Activated CD4-positive, alpha-beta T cell treated with anti-CD3 and anti-CD28 coated beads for 36 hours (primary cell): ENCODE results near the gene QRFP. TPM values are rescaled to one million over a fixed set of nuclear protein-coding genes. Genes with fewer than 3 reads are reported as not detected.
A peak's percentile ranks its signal among the peaks of the same experiment; 100 is the strongest.

Source experiments
- ATAC-seq: fragments of 200-7000 bp; cut with Tn5 transposase; one replicate; pipeline ENCODE4 v1.10.0; 2021; ENCODE audit warnings: mild to moderate bottlenecking, moderate library complexity
- CTCF ChIA-PET: fragments of 350-600 bp; sonication (Branson Sonifier 250); formaldehyde crosslinking; loops from one replicate; lab custom pipeline; 2021; ENCODE audit warnings: antibody characterized with exemption; lab: Charles Lee
- POLR2A ChIA-PET: fragments of 350-600 bp; sonication (Branson Sonifier 250); formaldehyde crosslinking; loops from one replicate; lab custom pipeline; 2021; ENCODE audit warnings: antibody characterized with exemption, inconsistent platforms; lab: Charles Lee
- DNase-seq: peaks from one replicate; pipeline ENCODE4 v3.0.0-alpha.2; 2020
- H3K27ac Mint-ChIP-seq: one replicate; pipeline ENCODE4 v1.8.0; 2021; ENCODE audit warnings: mixed read lengths
- H3K27me3 Mint-ChIP-seq: one replicate; pipeline ENCODE4 v1.8.0; 2021; ENCODE audit warnings: mixed read lengths
- H3K36me3 Mint-ChIP-seq: one replicate; pipeline ENCODE4 v1.8.0; 2021; ENCODE audit warnings: low read depth, mixed read lengths
- H3K4me1 Mint-ChIP-seq: one replicate; pipeline ENCODE4 v1.8.0; 2021; ENCODE audit warnings: mixed read lengths
- H3K4me3 Mint-ChIP-seq: one replicate; pipeline ENCODE4 v1.8.0; 2021; ENCODE audit warnings: mild to moderate bottlenecking, moderate library complexity, mixed read lengths
- H3K9me3 Mint-ChIP-seq: one replicate; pipeline ENCODE4 v1.8.0; 2021; ENCODE audit warnings: low read depth, mixed read lengths
- intact Hi-C, 2 experiments: fragments of 100-400 bp; cut with DNase I in 1 of 2; cut with micrococcal nuclease in 1 of 2; formaldehyde crosslinking; loops; one replicate each; pipeline versions ENCODE4 v1.14.2 to v1.15.1; 2022 to 2024; cut with DNase I, micrococcal nuclease
- total RNA-seq, 2 experiments: library from RNA; stranded (reverse); gene quantifications; one replicate each; pipeline ENCODE4 v1.2.3, GENCODE V29; 2021

The QRFP gene
- total RNA-seq, 2 experiments from 2014 or later = not detected

DNA sequence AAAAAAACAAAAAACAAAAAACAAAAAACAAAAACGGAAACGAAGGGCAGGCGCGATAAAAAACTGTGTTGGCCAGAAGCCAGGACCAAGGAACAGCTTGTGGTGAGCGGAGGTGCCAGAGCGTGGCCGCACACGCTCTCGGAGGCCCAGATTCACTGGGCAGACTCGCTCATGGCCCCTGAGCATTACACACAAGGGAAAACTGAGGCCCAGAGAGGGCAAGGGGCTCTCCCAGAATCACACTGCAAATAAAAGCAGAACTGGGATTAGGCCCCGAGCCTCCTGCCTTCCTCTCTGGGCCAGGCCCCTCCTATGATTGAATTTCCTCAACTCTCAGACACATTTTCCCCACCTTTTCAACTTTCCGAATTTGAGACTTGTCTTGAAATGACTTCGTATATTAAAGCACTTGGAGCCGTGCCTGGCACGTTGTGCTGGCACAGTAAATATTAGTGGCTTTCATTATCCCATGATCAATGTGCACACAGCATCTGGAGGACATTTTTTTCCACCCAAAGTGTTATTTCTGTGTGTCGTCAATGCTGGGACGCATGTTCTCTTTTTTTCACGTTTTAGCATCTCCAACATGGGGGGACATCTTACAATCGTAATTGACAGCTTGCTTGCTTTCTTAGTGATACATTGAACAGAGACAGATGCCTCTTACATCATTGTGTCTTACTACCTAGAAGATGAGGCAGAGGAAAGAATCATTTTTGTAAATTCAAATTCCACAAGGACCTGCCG, 35.1 kb upstream of the QRFP start:
- no peak for ATAC-seq
- no peak for DNase-seq
- no peak overlapping the region for H3K4me3 Mint-ChIP-seq
- POLR2A ChIA-PET = no interaction called here
- CTCF ChIA-PET = no interaction called here
- no peaks in the 10 kb centered on the region for H3K36me3 Mint-ChIP-seq
- H3K4me1 Mint-ChIP-seq = no peaks in the 10 kb centered on the region
- no peaks in the 10 kb centered on the region for H3K9me3 Mint-ChIP-seq
- no peak overlapping the region for H3K27ac Mint-ChIP-seq
- intact Hi-C loops = no loop called here
- H3K27me3 Mint-ChIP-seq = peaks cover 25% of the 10 kb centered on the region

DNA sequence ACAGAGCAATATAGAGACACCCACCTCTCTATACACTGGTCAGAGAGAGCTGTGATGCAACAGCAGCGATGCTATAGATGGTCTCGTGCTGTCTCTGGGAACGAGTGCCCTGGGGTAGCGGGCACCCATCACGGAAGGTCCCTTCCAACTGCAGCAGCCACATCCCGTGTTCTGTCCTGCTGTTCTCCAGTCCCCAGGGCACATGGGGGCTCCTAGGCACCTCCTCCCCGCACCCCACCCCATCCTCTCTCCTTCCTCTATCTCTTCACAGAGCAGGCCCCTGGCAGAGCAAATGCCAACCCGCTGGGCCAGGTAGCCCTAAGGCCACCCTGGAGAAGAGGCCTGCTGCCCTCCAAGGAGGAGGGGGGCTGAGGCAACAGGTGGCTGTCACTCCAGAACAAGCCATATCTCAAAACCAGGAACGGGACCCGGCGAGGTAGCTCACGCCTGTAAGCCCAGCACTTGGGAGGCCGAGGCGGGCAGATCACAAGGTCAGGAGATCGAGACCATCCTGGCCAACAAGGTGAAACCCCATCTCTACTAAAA, 34.3 kb upstream of the QRFP start:
- intact Hi-C loops = no loop called here
- no peaks in the 10 kb centered on the region for H3K4me1 Mint-ChIP-seq
- no peak overlapping the region for H3K27ac Mint-ChIP-seq
- no peak overlapping the region for H3K4me3 Mint-ChIP-seq
- POLR2A ChIA-PET = no interaction called here
- peaks cover 21% of the 10 kb centered on the region for H3K27me3 Mint-ChIP-seq
- H3K36me3 Mint-ChIP-seq = no peaks in the 10 kb centered on the region
- no peak for DNase-seq
- CTCF ChIA-PET = interaction anchor here (0.6 kb wide), 1 partner anchor 467 kb away, joined by 3 read pairs; no protein-coding TSS in a partner anchor
- no peak for ATAC-seq
- no peaks in the 10 kb centered on the region for H3K9me3 Mint-ChIP-seq

DNA sequence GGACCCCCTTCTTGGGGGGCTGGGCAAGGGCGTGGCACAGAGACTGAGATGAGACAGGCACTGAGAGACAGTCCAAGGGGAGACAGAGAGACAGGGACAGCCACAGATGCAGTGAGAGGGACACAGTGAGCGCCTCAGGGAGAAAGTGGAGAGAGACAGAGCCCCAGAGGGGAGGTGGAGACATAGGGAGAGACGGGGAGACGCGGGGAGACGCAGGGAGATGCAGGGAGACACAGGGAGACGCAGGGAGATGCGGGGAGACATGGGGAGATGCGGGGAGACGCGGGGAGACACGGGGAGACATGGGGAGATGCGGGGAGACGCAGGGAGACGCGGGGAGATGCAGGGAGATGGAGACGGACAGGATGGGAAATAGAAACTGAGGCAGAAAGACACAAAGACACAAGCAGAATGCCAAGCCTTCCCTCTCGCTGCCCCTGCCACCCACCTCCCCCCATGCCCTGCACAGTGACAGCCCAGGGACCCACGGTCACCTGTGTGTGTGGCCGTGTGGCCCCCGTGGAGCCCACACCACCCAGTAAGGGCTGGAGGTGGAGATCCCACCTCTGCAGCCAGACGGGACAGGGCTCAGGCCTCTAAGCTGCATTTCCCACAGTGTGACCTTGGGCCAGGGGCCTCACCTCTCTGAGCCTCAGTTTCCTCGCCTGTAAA, 33.7 kb upstream of the QRFP start:
- no peaks in the 10 kb centered on the region for H3K36me3 Mint-ChIP-seq
- no peak for DNase-seq
- H3K27me3 Mint-ChIP-seq = peaks cover 20% of the 10 kb centered on the region
- no peak overlapping the region for H3K4me3 Mint-ChIP-seq
- POLR2A ChIA-PET = no interaction called here
- no peak overlapping the region for H3K27ac Mint-ChIP-seq
- intact Hi-C loops = no loop called here
- no peak for ATAC-seq
- no peaks in the 10 kb centered on the region for H3K9me3 Mint-ChIP-seq
- H3K4me1 Mint-ChIP-seq = no peaks in the 10 kb centered on the region
- CTCF ChIA-PET = interaction anchor here (0.6 kb wide), 1 partner anchor 466 kb away, joined by 3 read pairs; no protein-coding TSS in a partner anchor

DNA sequence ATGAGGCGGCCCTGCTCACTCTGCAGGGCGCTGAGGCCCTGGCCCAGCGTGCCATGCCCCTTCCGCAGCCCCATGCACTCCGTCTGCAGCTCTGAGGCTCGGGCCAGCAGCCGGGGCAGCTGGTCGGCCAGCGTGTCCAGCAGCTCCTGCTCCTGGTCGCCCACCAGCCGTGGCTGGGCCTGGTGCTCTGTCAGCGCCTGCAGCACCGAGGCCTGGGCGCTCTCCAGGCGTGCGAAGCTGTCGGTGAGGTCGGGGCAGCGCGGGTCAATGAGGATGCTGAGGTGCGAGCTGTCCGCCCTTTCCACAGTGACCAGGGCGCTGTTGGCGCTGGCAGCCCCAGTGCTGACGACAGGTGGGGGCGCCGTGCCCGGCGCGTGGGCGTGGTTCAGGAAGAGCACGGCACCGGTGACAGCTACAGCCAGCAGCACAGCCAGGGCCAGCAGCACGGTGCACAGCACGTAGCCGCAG, 33.0 kb upstream of the QRFP start:
- Mint-ChIP-seq H3K4me1 (no peaks in the 10 kb centered on the region), H3K36me3 (no peaks in the 10 kb centered on the region), H3K9me3 (no peaks in the 10 kb centered on the region), H3K27ac (no peak overlapping the region), H3K27me3 (peaks cover 14% of the 10 kb centered on the region), H3K4me3 (no peak overlapping the region)
- no peak for DNase-seq
- intact Hi-C loops = no loop called here
- ATAC-seq = no peak
- ChIA-PET CTCF (no interaction called here), POLR2A (no interaction called here)

DNA sequence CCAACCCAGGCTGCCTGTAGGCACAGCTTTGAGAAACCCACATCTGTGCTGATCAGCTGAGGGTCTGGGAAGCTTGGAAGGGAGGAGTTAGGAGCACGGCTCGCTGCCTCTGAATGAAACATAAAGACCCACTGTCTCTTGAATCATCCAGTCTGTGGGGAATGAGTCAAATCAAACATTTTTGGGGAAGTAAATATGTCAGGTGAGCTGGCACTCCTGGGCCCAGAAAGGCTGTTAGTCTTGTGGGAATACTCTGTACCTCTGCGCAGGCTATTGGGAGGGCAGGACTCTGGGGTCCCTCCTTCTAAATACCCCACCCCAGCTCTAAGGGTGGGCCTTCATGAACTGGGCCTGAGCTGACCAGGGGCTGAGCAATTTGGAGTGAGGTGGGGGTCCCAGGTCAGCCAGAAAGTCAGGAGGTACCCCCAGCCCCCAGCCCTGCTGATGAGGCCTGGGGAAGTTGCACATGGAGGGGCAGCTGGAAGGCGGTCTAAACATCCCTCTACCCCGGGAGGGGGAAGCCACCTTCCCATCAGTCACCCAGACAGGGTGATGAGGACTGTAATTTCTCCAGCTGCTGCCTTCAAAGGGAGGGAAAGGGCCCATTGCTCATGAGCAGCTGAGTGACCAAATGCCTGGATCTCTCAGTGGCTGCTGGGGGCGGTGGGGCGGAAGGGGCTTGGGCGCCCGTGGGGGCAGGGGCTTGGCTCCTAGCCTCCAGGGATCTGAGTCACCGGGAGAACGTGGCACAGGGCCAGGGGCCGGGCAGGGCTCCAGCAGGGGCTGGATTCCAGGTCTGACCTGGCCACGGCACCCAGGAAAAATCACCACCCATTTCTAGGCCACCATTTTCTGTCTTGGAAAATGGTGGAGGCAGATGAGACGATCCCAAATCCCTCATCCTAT, 31.6 kb upstream of the QRFP start:
- H3K4me3 Mint-ChIP-seq = no peak overlapping the region
- H3K27me3 Mint-ChIP-seq = peaks cover 12% of the 10 kb centered on the region
- no peaks in the 10 kb centered on the region for H3K9me3 Mint-ChIP-seq
- intact Hi-C loops = no loop called here
- ChIA-PET POLR2A (no interaction called here), CTCF (interaction anchor here (0.7 to 1.0 kb wide), 3 partner anchors 12 to 221 kb away, joined by 4 to 5 read pairs (median 5); no protein-coding TSS in a partner anchor)
- no peaks in the 10 kb centered on the region for H3K4me1 Mint-ChIP-seq
- ATAC-seq (peak; percentile 44), DNase-seq (no peak)
- no peak overlapping the region for H3K27ac Mint-ChIP-seq
- H3K36me3 Mint-ChIP-seq = no peaks in the 10 kb centered on the region

DNA sequence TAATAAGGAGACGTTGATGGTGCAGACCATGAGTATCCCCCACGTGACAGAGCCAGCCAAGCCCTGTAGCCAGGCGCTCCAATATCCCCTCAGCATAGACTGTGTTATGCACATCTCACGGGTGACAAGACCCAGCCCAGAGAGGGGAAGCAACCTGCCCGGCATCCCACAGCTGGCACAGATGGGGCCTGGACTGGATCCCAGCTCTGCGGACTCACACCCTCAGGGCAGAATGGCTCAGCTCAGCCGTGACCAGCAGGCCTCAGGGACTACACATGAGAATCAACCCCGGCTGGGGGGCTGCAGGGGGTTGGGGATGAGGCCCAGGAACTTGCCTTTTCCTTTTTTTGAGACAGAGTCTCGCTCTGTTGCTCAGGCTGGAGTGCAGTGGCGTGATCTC, 30.7 kb upstream of the QRFP start:
- no peak for ATAC-seq
- no peak for DNase-seq
- Mint-ChIP-seq H3K27me3 (peaks cover 10% of the 10 kb centered on the region), H3K36me3 (no peaks in the 10 kb centered on the region), H3K4me3 (no peak overlapping the region), H3K4me1 (no peaks in the 10 kb centered on the region), H3K27ac (no peak overlapping the region), H3K9me3 (no peaks in the 10 kb centered on the region)
- CTCF ChIA-PET = interaction anchor here (0.7 to 1.0 kb wide), 4 partner anchors 12 to 220 kb away, joined by 3 to 7 read pairs (median 5); no protein-coding TSS in a partner anchor
- POLR2A ChIA-PET = no interaction called here
- intact Hi-C loops = no loop called here

DNA sequence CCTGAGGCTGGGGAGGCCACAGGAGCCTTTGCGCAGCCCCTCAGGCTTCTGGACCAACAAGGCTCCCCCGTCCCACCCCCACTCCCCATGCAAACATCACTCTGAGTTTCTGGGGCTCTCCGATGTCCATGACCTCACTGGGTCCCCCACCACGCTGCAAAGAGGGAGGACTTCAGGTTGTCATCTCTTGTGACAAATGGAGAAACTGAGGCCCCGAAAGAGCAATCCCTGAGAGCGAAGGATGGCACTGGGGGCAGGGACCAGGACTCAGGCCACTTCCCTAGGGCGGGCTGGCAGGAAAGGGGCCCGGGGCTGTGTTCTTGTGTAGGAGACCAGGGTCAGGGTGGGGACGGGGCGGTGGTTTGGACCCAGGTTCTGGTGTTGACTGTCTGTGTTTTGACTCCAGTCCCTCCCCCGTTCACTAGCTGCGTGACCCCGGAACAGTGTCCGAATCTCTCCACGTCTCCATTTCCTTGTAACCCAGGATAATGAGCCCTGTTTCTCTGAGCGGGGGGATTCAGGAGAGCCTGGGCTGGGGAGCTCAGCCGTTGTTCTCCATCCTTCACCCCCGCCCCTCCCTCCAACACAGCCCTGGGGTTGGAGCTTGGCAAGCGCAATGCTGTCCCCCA, 28.6 kb upstream of the QRFP start:
- ATAC-seq (no peak), DNase-seq (no peak)
- intact Hi-C loops = no loop called here
- H3K27me3 Mint-ChIP-seq = peaks cover 4% of the 10 kb centered on the region
- H3K4me1 Mint-ChIP-seq = no peaks in the 10 kb centered on the region
- H3K9me3 Mint-ChIP-seq = no peaks in the 10 kb centered on the region
- H3K36me3 Mint-ChIP-seq = no peaks in the 10 kb centered on the region
- POLR2A ChIA-PET = no interaction called here
- CTCF ChIA-PET = interaction anchor here (1.2 kb wide), 1 partner anchor 216 kb away, joined by 3 read pairs; no protein-coding TSS in a partner anchor
- no peak overlapping the region for H3K27ac Mint-ChIP-seq
- H3K4me3 Mint-ChIP-seq = no peak overlapping the region

DNA sequence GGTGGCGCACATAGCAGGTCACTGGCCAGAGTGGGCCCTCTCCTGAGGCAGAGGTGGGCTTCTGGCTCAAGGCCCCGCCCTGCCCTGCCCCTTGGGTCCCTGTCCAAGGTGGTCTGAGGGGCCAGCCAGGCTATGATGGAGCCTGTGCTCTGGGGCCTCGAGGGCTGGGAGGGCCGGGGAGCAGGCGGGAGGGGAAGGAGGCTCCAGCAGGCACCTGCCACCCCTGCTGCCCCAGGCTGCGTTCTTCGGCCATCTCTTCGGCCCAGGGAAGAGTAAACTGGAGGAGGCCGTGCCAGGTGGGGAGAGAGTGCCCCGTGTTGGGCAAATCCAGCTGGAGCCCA, 27.8 kb upstream of the QRFP start:
- H3K27me3 Mint-ChIP-seq = peaks cover 4% of the 10 kb centered on the region
- no peaks in the 10 kb centered on the region for H3K9me3 Mint-ChIP-seq
- CTCF ChIA-PET = no interaction called here
- no peak for DNase-seq
- intact Hi-C loops = no loop called here
- no peak for ATAC-seq
- POLR2A ChIA-PET = no interaction called here
- no peak overlapping the region for H3K27ac Mint-ChIP-seq
- no peaks in the 10 kb centered on the region for H3K4me1 Mint-ChIP-seq
- H3K4me3 Mint-ChIP-seq = no peak overlapping the region
- H3K36me3 Mint-ChIP-seq = no peaks in the 10 kb centered on the region

DNA sequence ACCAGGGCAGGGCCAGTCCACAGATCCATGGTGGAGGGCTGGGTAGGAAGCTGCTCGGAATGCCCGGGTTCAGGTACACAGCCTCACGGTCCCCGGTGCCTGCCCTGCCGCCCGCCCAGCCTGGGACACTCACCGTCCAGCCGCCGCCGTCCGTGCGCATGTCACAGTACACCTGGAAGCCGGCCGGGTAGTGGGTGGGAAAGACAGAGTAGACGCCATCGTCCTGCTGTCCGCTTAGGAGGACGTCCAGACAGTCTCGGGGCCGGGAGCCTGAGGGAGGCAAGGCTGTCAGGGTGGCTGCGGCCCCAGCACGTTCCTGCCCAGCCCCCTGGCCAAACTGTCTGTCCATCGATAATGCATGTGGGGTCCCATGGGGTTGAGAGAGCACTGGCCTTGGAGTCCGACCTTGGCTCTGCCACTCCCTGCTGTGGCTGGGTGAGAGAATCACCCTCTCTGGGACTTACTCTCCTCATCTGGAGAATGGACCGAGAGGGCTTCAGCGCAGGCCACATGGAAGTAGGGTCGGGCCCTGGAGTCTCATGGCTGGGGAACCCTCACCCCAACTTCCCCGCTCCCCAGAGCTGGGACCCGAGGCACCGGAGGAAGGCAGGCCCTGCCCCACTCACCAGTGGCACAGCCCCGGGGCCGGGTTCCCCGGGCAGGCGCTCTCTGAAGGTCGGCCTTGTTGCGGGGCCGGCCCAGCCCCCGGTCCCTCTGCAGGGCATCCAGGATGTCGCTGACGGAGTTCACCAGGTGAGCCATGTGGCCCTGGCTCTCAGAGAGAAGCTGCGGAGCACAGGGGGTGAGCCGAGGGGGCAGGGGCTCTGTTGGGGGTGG, 27.2 kb upstream of the QRFP start:
- no peaks in the 10 kb centered on the region for H3K36me3 Mint-ChIP-seq
- peaks cover 4% of the 10 kb centered on the region for H3K27me3 Mint-ChIP-seq
- no peaks in the 10 kb centered on the region for H3K4me1 Mint-ChIP-seq
- DNase-seq (no peak), ATAC-seq (no peak)
- H3K9me3 Mint-ChIP-seq = no peaks in the 10 kb centered on the region
- POLR2A ChIA-PET = no interaction called here
- H3K4me3 Mint-ChIP-seq = no peak overlapping the region
- H3K27ac Mint-ChIP-seq = no peak overlapping the region
- CTCF ChIA-PET = no interaction called here
- intact Hi-C loops = no loop called here

DNA sequence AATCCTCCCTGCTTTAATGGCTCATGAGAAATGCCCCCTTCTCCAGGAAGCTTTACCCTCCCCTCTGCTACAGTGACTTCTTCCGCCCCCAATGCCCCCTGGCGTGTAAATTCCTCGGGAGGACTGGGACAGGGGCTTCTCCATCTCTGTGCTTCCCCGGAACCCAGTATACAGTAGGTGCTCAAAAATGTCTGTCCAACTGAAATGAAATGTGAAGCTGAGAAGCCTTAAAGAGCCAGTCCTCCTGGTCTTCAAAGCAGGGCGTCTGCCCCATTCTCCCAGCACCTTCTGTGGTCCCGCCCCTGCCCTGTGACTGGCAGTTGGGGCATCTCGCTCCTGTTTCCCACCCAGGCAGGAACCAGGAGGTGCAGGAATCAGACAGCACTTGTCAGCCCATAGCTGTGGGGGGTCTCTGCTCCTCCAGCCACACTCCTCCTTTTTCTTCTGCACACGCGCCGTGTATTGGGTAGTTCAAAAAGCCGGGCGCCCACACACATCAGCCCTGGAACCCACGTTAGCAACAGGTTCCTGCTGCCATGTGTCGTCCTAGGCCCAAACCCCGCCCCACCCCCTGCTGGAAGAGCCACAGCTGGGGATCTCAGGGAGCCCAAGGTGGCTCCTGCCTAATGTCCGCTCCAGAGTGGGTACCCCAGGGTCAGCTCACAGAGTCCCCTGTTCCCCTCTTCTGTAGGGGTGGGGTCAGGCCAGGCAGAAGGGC, 26.4 kb upstream of the QRFP start:
- no peak for DNase-seq
- CTCF ChIA-PET = no interaction called here
- Mint-ChIP-seq H3K4me1 (no peaks in the 10 kb centered on the region), H3K4me3 (no peak overlapping the region), H3K36me3 (no peaks in the 10 kb centered on the region), H3K27ac (no peak overlapping the region), H3K9me3 (no peaks in the 10 kb centered on the region), H3K27me3 (peaks cover 4% of the 10 kb centered on the region)
- intact Hi-C loops = no loop called here
- POLR2A ChIA-PET = no interaction called here
- no peak for ATAC-seq
